Heart left ventricle (tissue), 16 donors: Measurements from ENCODE around the gene NEUROD6. TPM values are rescaled to one million over a fixed set of nuclear protein-coding genes. Genes with fewer than 3 reads are reported as not detected.

ENCODE experiments used
- ATAC-seq, 4 donors: fragments of 200-7000 bp; cut with Tn5 transposase; one replicate each; pipeline ENCODE4 v1.9.1; 2020 to 2022; ENCODE audit warnings: moderate library complexity in 4 of 4, mild to moderate bottlenecking in 3 of 4, moderate number of reproducible peaks in 1 of 4
- DNase-seq, 5 donors: peaks; one replicate each; pipeline ENCODE4 v3.0.0-alpha.2; 2020
- H3K27ac ChIP-seq, 12 donors: fragments of 200-600 bp; sonication (generic) in 4 of 12; one replicate each; pipeline versions ENCODE4 v1.5.0 to v1.8.0; 2016 to 2022; ENCODE audit warnings: mild to moderate bottlenecking in 2 of 12
- H3K27me3 ChIP-seq, 9 donors: fragments of 200-600 bp; sonication (generic) in 2 of 9; one replicate each; pipeline versions ENCODE4 v1.5.1 to v1.8.0; 2016 to 2022; ENCODE audit warnings: mild to moderate bottlenecking in 3 of 9
- H3K36me3 ChIP-seq, 9 donors: fragments of 200-600 bp; sonication (generic) in 2 of 9; one replicate each; pipeline versions ENCODE4 v1.5.0 to v1.8.0; 2018 to 2022; ENCODE audit warnings: mild to moderate bottlenecking in 2 of 9
- H3K4me1 ChIP-seq, 12 donors: fragments of 200-600 bp; sonication (generic) in 4 of 12; one replicate each; pipeline versions ENCODE4 v1.5.0 to v1.8.0; 2016 to 2022; ENCODE audit warnings: mild to moderate bottlenecking in 3 of 12
- H3K4me3 ChIP-seq, 12 donors: fragments of 200-600 bp; sonication (generic) in 4 of 12; one replicate each; pipeline versions ENCODE4 v1.5.0 to v1.8.0; 2017 to 2022; ENCODE audit warnings: mild to moderate bottlenecking in 9 of 12, moderate library complexity in 4 of 12
- H3K9me3 ChIP-seq, 12 donors: fragments of 200-600 bp; sonication (generic) in 4 of 12; one replicate each; pipeline versions ENCODE4 v1.5.0 to v1.8.0; 2016 to 2022; ENCODE audit warnings: mild to moderate bottlenecking in 1 of 12
- CTCF ChIP-seq, 12 donors: fragments of 200-600 bp; sonication (generic) in 4 of 12; IDR thresholded peaks; one replicate each; pipeline versions ENCODE4 v1.5.0 to v1.8.0; 2018 to 2022; ENCODE audit warnings: antibody characterized with exemption in 12 of 12, mild to moderate bottlenecking in 5 of 12
- POLR2A ChIP-seq, 2 donors: fragments of 450-650 bp; IDR thresholded peaks; one replicate each; pipeline ENCODE4 v1.6.1; 2017; ENCODE audit warnings: antibody characterized with exemption in 2 of 2, mild to moderate bottlenecking in 2 of 2, moderate library complexity in 2 of 2
- WGBS, 4 donors: extraction: QIAGEN DNeasy Blood & Tissue Kit in 2 of 4; methylation state at CpG; one replicate each; pipeline versions ENCODE4 v1.1.5 to v1.1.7; 2013 to 2018; 5-methylcytosine and 5-hydroxymethylcytosine counted together
- intact Hi-C, 10 donors: fragments of 100-400 bp; cut with DNase I; formaldehyde crosslinking; loops; one replicate each; pipeline versions ENCODE4 v1.11.1 to v1.14.2; 2022
- polyA plus RNA-seq, 2 donors: library from polyadenylated mRNA; stranded (reverse); fragments of 200-250 nt; gene quantifications; one replicate each; pipeline ENCODE4 v1.2.3, GENCODE V29; 2013
- total RNA-seq, 9 donors: library from RNA; depleted of rRNA in 2 of 9; stranded (reverse); fragments of >200 nt in 2 of 9; fragmentation: NEBNext Ultra II Directional in 3 of 9; extraction: Animal tissue kit (Norgen Biotek cat#: 25700) in 3 of 9; gene quantifications; one replicate each; pipeline versions ENCODE4 v1.1.0 to v1.2.4, GENCODE V29; 2016 to 2023
- donor health status: ischemic (EF 13 %, LVEDD 7.1; RV severe dilation, severe dysfunction).
- donor health status: healthy with polysubstance abuse.
- donor health status: DM: no; HTN: yes; CAD: no.
- donor health status: DM: no; HTN: no; CAD: no.
- donor health status: ischemic (EF 25% LVEDD 6.9; RV normal size, moderate dysfunction).
- donor health status: ischemic (EF 25% LVEDD 5.7; RV mildly dilated, moderate dysfunction).
- donor health status: healthy.
- donor health status: DM: yes; HTN: yes; CAD: no.
- donor health status: ischemic (EF 35%, LVEDD 5.7; RV mildly dilated, moderate dysfunction).
- donor health status: nonischemic (EF 11% LVEDD 7.7; RV severe dilation, severe dysfunction).
- donor health status: DM: yes; HTN: yes; CAD: no.
- donor health status: PGD.
- donor health status: ischemic (EF 29% LVEDD 5.4; RV normal size, mild dysfunction).
- donor health status: nonischemic (EF 23%, LVEDD 6.1; RV moderate dilation, normal function).

NEUROD6 gene
- total and polyA plus RNA-seq, 11 donors: not detected

- no peaks in the 10 kb centered on the region for H3K36me3 ChIP-seq
- 59 to 70% (median 63%) methylated on average over 1 of the region's 1 CpG for WGBS, 4 donors
- DNase-seq: no peak
- H3K27me3 ChIP-seq: peaks cover 0 to 20% (median 0%) of the 10 kb centered on the region in 9 donors
- no peak overlapping the region for H3K4me3 ChIP-seq
- no peak overlapping the region for H3K27ac ChIP-seq
- intact Hi-C loops: no loop called here
- H3K9me3 ChIP-seq: no peaks in the 10 kb centered on the region
- ATAC-seq: no peak
- no peak for TF ChIP-seq CTCF (IDR thresholded peaks at IDR 0.05)
- no peak for TF ChIP-seq POLR2A (IDR thresholded peaks at IDR 0.05)
- H3K4me1 ChIP-seq: no peaks in the 10 kb centered on the region
Measured at GRCh38 chr7:31305260-31305659, 35.3 kb downstream of the NEUROD6 start.

GRCh38 chr7:31304446-31304845, 36.1 kb downstream of the NEUROD6 start:
- intact Hi-C loops: no loop called here
- no peaks in the 10 kb centered on the region for H3K9me3 ChIP-seq
- WGBS, 4 donors: 54 to 68% (median 62%) methylated on average over 4 of the region's 4 CpGs

DNA sequence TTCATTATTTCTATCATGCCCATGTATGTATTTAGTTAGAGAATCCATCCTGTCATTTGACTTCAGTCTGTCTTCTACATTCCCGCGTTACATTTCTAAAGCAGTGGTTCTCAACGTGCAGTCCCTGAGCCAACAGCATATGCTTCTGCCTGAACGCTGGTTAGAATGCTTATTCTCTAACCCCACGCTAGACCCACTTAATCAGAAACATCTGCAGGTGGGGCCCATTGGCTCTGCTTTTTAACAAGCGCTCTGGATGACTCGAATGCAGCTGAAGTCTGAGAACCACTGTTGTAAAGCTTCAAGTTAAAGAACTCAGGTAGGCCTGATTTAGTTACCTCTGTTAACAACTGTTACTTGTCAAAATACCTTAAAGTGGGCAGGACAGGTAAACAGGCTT, 38.2 kb downstream of the NEUROD6 start:
- Histone ChIP-seq H3K27ac (no peak overlapping the region), H3K36me3 (no peaks in the 10 kb centered on the region), H3K4me3 (no peak overlapping the region), H3K9me3 (peaks cover 0 to 6% (median 0%) of the 10 kb centered on the region in 12 donors), H3K4me1 (no peaks in the 10 kb centered on the region), H3K27me3 (peaks cover 0 to 13% (median 0%) of the 10 kb centered on the region in 9 donors)
- ATAC-seq (no peak), DNase-seq (no peak)
- intact Hi-C loops: no loop called here
- 75 to 91% (median 87%) methylated on average over 7 of the region's 7 CpGs for WGBS, 4 donors
- no peak for TF ChIP-seq POLR2A (IDR thresholded peaks at IDR 0.05)
- no peak for TF ChIP-seq CTCF (IDR thresholded peaks at IDR 0.05)

More at GRCh38 chr7:31304446-31304845, 36.1 kb downstream of the NEUROD6 start:
- H3K4me1 ChIP-seq: no peaks in the 10 kb centered on the region
- no peak for DNase-seq
- H3K36me3 ChIP-seq: no peaks in the 10 kb centered on the region
- H3K27me3 ChIP-seq: peaks cover 0 to 20% (median 0%) of the 10 kb centered on the region in 9 donors
- H3K4me3 ChIP-seq: no peak overlapping the region
- no peak for ATAC-seq
- no peak overlapping the region for H3K27ac ChIP-seq
- TF ChIP-seq POLR2A (IDR thresholded peaks at IDR 0.05): no peak
- TF ChIP-seq CTCF (IDR thresholded peaks at IDR 0.05): no peak

DNA sequence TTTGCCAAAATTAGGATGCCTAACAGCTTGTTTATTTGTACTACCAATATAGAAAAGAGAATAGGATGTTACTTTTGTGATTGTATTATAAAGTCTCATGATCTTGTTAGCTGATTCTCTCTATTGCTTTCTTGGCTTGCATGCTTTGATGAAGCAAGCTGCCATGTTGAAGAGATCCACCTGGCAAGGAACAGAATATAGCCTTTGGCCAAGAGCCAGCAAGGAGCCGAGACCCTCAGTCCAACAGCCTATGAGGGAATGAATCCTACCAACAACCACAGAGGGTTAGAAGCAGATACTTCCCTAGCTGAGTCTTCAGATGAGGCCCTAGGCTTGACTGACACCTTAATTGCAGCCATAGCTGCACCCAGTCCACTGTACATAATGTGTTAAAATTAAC, 41.2 kb downstream of the NEUROD6 start:
- Histone ChIP-seq H3K27ac (no peak overlapping the region), H3K27me3 (peaks cover 0 to under 1% (median 0%) of the 10 kb centered on the region in 9 donors), H3K4me3 (no peak overlapping the region), H3K9me3 (peaks cover 0 to 6% (median 0%) of the 10 kb centered on the region in 12 donors), H3K4me1 (no peaks in the 10 kb centered on the region), H3K36me3 (no peaks in the 10 kb centered on the region)
- TF ChIP-seq POLR2A (IDR thresholded peaks at IDR 0.05) (no peak), CTCF (IDR thresholded peaks at IDR 0.05) (no peak)
- intact Hi-C loops: no loop called here
- DNase-seq: no peak
- WGBS, 4 donors: 53 to 71% (median 63%) methylated on average over 1 of the region's 1 CpG
- no peak for ATAC-seq
